GM06990 (cell line): ENCODE measurements around the gene USP9X.

Experiments
- DNase-seq: peaks from one replicate; pipeline ENCODE4 v3.0.0-alpha.2; 2011; ENCODE audit not compliant: insufficient read length; ENCODE audit errors: extremely low read depth
- H3K27me3 ChIP-seq: replicated peaks from 2 replicates; pipeline ENCODE4 v1.6.0; 2011; ENCODE audit warnings: low read length; ENCODE audit not compliant: control insufficient read depth, insufficient read depth
- H3K36me3 ChIP-seq: 2 replicates; pipeline ENCODE4 v1.5.1; 2011; ENCODE audit warnings: low read length; ENCODE audit not compliant: control insufficient read depth, insufficient read depth
- H3K4me3 ChIP-seq: replicated peaks from 2 replicates; pipeline ENCODE4 v1.5.1; 2011; ENCODE audit warnings: low read depth, mild to moderate bottlenecking, control low read depth, low read length
- CTCF ChIP-seq: IDR thresholded peaks from 2 replicates; pipeline ENCODE4 v1.5.1; 2011; ENCODE audit warnings: low read length, control low read depth, mild to moderate bottlenecking, inconsistent platforms; ENCODE audit not compliant: insufficient read depth, poor library complexity, severe bottlenecking

Gene USP9X

DNA sequence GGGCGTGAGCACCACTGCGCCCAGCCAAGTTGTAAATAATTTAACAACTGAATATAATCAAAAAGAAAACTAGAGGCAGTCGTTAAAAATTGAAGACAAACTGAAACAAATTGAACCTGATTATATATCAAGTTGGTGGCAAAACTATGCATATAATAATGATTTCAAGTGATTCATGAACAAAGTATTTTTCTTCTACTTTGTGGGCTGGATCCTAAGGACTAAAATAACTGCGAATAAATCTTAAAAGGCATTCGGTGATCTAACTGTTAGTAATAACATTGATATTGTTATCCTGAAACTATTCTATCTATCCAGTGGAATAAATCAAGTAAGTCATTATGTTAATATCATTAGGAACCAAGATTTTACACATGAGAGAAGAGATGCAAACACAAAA lies 21.2 kb upstream of the USP9X start:
- no peaks in the 10 kb centered on the region for H3K36me3 ChIP-seq
- no peak for DNase-seq
- H3K27me3 ChIP-seq, result no peaks in the 10 kb centered on the region; the same call in 1 of the 2 replicates
- no peak overlapping the region for H3K4me3 ChIP-seq
- no peak for TF ChIP-seq CTCF

DNA sequence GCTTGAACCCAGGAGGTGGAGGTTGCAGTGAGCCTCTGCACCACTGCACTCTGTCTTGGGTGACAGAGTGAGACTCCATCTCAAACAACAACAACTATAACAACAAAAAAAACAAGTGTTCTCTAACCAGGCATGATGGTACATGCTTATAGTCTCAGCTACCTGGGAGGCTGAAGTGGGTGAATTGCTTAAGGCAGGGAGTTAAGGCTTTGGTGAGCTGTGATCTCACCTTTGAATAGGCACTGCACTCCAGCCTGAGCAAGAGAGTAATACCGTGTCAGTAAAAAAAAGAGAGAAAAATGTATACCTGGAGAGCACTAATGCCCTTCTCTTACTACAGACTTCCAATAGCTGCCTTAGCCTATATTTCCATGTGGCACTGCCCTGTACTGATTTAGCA lies 18.9 kb upstream of the USP9X start:
- H3K4me3 ChIP-seq, result no peak overlapping the region

DNA sequence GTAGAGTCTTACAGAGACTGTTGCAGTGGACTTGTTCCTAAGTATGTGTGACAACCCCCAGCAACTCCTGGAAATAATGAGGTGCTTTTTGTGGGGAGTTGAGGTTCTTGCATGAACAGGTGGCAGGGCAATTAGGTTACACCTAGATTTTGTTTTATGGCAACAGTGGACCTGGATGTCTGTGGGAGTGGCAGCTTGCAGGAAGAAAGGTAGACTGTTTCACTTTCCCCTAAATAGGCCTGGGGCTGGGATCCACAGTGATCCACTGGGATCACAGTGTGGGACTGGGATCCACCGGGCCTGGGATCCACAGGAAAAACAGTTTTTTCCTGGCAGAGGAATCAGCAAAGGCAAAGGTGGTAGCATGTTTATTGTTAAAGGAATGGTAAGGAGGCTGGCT lies 18.3 kb upstream of the USP9X start:
- H3K4me3 ChIP-seq, result no peak overlapping the region
- no peak for TF ChIP-seq CTCF
- no peak for DNase-seq
- H3K36me3 ChIP-seq, result no peaks in the 10 kb centered on the region
- H3K27me3 ChIP-seq, result no peaks in the 10 kb centered on the region; the same call in 1 of the 2 replicates

More for the DNA sequence above, 18.9 kb upstream of the USP9X start:
- TF ChIP-seq CTCF, result no peak
- no peak for DNase-seq
- H3K36me3 ChIP-seq, result no peaks in the 10 kb centered on the region
- no peaks in the 10 kb centered on the region; the same call in 1 of the 2 replicates for H3K27me3 ChIP-seq

GRCh38 chrX:41067721-41068120 lies 17.5 kb upstream of the USP9X start:
- H3K27me3 ChIP-seq, result no peaks in the 10 kb centered on the region; the same call in 1 of the 2 replicates
- no peak overlapping the region for H3K4me3 ChIP-seq
- no peaks in the 10 kb centered on the region for H3K36me3 ChIP-seq
- DNase-seq, result no peak
- TF ChIP-seq CTCF, result no peak

GRCh38 chrX:41076742-41077141 lies 8.5 kb upstream of the USP9X start:
- no peaks in the 10 kb centered on the region for H3K36me3 ChIP-seq
- H3K4me3 ChIP-seq, result no peak overlapping the region
- no peak for TF ChIP-seq CTCF
- no peak for DNase-seq
- H3K27me3 ChIP-seq, result no peaks in the 10 kb centered on the region; the same call in 1 of the 2 replicates

DNA sequence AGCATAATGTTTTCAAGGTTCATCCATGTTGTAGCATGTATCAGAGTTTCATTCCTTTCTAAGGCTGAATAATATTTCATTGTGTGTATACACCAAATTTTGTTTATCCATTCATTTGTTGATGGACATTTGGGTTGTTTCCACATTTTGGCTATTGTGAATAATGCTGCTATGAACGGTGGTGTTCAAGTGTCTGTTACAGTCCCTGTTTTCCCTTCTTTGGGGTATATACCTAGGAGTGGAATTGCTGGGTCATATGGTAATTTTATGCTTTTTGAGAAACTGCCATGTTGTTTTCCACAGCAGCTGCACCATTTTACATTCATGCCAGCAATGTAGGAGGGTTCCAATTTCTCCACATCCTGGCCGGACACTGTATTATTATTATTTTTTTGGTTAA lies 3.4 kb upstream of the USP9X start:
- no peak for TF ChIP-seq CTCF

More for the DNA sequence above, 3.4 kb upstream of the USP9X start:
- H3K4me3 ChIP-seq, result no peak overlapping the region
- DNase-seq, result no peak
- H3K27me3 ChIP-seq, result no peaks in the 10 kb centered on the region; the same call in 1 of the 2 replicates
- H3K36me3 ChIP-seq, result no peaks in the 10 kb centered on the region
